H1 (cell line): ENCODE data around the gene HK1.

Experiments used
- EP300 ChIP-seq, 2 experiments: IDR thresholded peaks; 1 replicate in 1 of 2; 2 replicates in 1 of 2; pipeline ENCODE4 v1.6.1; 2011 to 2012; ENCODE audit warnings: low read depth in 2 of 2, low read length in 2 of 2, mild to moderate bottlenecking in 2 of 2, borderline replicate concordance in 1 of 2, inconsistent platforms in 1 of 2, moderate library complexity in 1 of 2
- POLR2AphosphoS5 ChIP-seq: IDR thresholded peaks from 2 replicates; pipeline ENCODE4 v1.6.1; 2011; ENCODE audit warnings: low read depth, low read length
- TAF1 ChIP-seq: IDR thresholded peaks from 2 replicates; pipeline ENCODE4 v1.6.1; 2011; ENCODE audit warnings: mild to moderate bottlenecking, low read depth, low read length
- TAF7 ChIP-seq: optimal IDR thresholded peaks from 2 replicates; pipeline ENCODE3; 2011; ENCODE audit warnings: low read depth, mild to moderate bottlenecking, inconsistent platforms, low read length, moderate library complexity, borderline replicate concordance
- TF ChIP-seq, protein P1 (sequence below), 3 experiments: IDR thresholded peaks; 1 replicate in 2 of 3; 2 replicates in 1 of 3; pipeline versions ENCODE4 v1.5.1 to v1.6.1; 2011; ENCODE audit warnings: low read length in 3 of 3, mild to moderate bottlenecking in 3 of 3, inconsistent platforms in 2 of 3, low read depth in 1 of 3, moderate library complexity in 1 of 3; ENCODE audit not compliant: insufficient read depth in 1 of 3; ENCODE audit errors: control extremely low read depth in 1 of 3

DNA sequence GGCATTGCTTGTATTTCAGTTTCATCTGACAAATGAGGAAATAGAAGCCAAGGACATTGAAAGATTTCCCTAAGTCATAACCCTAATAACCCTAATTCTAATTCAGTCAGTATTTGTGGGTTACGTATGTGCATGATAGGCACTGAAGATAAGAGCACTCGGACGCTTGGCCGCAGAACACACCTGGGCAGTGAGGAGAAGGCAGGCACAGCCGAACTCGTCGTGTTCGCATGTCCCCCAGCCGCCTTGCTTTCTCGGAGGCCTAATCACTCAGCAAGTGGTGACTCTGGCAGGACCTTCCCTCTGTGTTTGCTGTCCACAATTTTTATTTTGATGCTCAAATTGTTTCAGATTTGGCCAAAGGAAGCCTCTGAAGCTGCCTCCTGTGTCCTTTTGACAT lies 34.5 kb upstream of the HK1 start:
- TF ChIP-seq POLR2AphosphoS5 (no peak), TAF7 (no peak), EP300 (IDR thresholded peaks at IDR 0.05; ENCODE audit: borderline replicate concordance in 1 of 2, low read depth in 2 of 2, low read length in 2 of 2) (no peak), TAF1 (no peak)
- TF ChIP-seq, protein P1, sequence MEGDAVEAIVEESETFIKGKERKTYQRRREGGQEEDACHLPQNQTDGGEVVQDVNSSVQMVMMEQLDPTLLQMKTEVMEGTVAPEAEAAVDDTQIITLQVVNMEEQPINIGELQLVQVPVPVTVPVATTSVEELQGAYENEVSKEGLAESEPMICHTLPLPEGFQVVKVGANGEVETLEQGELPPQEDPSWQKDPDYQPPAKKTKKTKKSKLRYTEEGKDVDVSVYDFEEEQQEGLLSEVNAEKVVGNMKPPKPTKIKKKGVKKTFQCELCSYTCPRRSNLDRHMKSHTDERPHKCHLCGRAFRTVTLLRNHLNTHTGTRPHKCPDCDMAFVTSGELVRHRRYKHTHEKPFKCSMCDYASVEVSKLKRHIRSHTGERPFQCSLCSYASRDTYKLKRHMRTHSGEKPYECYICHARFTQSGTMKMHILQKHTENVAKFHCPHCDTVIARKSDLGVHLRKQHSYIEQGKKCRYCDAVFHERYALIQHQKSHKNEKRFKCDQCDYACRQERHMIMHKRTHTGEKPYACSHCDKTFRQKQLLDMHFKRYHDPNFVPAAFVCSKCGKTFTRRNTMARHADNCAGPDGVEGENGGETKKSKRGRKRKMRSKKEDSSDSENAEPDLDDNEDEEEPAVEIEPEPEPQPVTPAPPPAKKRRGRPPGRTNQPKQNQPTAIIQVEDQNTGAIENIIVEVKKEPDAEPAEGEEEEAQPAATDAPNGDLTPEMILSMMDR (IDR thresholded peaks at IDR 0.05; ENCODE audit: control extremely low read depth in 1 of 3, insufficient read depth in 1 of 3, low read depth in 1 of 3, low read length in 3 of 3), result no peak
